GM21717 (cell line): ENCODE data around the gene ASTN1.

Experiments
- ATAC-seq: cut with Tn5 transposase; IDR thresholded peaks from one replicate; pipeline ENCODE4 v1.9.1; 2021; ENCODE audit warnings: mild to moderate bottlenecking, moderate library complexity; ENCODE audit not compliant: unreplicated experiment

ASTN1 gene

DNA sequence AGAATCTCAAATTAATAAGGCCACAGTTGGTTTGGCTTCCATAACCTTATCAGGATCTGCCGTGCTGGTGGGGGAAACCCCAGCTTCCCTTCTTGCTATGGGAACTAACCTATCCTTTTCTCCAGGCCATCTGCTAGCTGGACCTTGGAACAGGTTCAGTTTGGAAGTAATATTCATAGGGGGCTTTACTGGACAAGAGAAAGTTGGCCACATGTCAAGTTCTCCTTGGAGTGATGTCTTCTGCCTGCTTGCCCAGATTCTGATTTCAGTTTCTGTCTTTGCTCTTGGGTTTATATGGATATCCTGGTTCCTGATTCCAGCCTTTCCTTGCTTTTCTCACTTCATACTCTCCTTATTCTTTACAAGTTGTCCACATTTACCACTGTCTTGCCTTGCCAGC, 279.6 kb downstream of the ASTN1 start:
- ATAC-seq: no peak

DNA sequence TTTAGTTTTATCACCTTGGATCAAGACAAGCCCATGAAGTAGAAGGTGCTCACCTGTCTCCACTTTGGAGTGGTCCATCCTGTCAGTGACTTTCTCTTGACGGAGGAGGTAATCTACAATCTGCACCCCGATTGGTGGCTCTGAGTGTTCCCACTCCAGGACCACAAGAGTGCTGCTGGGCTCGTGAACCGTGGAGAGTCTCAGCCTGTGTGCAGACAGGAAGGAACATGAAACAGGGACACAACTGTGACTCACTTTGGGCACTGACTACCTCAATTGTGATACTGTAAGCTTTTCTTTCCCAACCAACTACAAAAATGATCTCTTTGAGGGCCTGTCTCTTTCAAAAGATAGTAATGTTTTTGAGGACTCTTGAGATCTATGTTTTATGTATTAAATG, 280.2 kb downstream of the ASTN1 start:
- ATAC-seq: no peak

DNA sequence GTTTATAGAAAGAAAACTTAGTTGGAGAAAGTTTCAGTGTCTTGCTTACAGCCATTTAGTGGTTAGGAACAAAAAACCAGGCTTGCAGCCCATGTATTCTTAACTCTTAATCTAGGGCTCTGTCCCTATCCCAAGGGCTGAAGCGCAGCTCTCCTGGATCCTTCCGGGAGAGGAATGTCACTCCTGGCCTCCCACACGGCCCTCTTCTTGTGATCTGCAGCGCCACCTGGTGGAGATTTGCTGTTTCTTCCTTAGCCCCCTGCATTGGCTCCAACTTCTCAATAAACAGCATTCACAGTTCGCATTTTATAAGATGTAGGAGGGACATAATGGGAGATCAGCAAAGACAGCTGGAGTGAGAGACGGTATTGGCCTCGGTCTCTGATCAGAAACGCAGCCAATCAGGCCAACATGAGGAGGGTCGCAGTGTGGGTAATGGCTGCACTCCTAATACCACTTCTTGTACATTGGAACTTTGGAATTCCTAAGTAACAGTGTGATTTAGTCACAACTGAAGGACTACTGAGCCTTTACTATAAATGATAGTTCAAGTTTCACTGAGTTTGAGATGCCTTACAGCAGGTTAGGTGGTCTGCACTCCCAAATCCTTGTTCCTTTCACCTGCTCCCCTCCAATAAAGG, 283.4 kb downstream of the ASTN1 start:
- ATAC-seq: peak; percentile 51

GRCh38 chr1:176879784-176880620, 284.5 kb downstream of the ASTN1 start:
- ATAC-seq: no peak

DNA sequence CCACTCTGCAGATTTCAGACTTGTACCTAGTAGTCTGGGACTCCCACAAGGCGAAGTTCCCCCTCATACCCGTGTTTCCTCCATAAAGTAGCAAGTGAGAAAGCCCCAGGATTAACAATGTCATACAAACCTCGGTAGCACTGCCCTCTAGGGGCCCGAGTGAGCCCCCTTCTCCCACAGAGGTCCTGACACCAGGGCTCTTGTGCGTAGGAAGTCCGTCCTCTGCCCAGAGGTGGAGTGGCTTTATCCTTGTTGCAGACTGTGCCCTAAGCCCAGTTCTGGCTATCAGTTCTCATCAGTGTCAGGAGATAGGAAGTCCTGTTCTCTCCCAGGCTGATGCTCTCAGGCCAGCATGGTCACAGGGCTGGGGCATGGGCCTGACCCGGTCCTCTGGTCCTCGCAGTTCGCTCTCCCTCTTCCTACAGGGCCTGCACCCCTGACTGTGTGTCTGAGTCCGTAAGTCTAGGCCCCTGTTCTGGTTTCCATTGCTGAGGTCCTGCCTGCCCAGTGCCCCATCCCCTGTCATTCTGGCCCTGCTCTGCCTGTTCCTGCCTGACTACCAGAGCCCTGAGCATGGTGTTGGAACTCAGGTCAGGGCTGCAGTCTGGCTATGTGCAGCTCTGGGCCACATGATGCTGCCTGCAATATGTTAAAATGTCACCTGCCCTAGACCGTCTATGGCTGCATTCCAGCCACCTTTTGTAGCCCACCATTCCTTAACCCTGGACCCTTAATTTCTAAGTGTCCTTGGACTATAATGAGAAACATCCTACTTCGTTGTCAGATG, 285.6 kb downstream of the ASTN1 start:
- no peak for ATAC-seq

DNA sequence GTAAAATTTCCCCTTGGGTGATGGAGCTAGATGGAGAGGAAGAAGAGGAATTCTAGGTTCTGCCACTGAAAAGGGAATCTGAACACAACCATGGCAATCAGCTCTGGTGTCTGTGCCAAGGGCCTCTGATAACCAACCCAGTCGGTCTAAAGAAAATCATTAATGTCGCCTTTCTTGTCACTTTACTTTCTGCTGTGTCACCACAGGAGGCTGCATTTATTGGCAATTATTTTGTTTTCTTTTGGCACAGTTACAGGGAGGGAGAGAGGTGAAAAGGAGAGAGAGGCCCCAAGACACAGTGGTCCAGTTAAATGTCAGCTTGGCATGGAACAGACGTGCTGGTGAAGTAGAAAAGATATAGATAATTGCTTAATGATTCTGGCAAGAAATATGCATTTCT, 287.0 kb downstream of the ASTN1 start:
- ATAC-seq: no peak

GRCh38 chr1:176876966-176877515, 287.5 kb downstream of the ASTN1 start:
- ATAC-seq: no peak

- no peak for ATAC-seq
Observed at GRCh38 chr1:176869577-176869976, 294.9 kb downstream of the ASTN1 start.

GRCh38 chr1:176866011-176866714, 298.3 kb downstream of the ASTN1 start:
- ATAC-seq: no peak

- ATAC-seq: no peak
Observed at GRCh38 chr1:176864211-176864610, 300.3 kb downstream of the ASTN1 start.

GRCh38 chr1:176863613-176864012, 300.9 kb downstream of the ASTN1 start:
- no peak for ATAC-seq

DNA sequence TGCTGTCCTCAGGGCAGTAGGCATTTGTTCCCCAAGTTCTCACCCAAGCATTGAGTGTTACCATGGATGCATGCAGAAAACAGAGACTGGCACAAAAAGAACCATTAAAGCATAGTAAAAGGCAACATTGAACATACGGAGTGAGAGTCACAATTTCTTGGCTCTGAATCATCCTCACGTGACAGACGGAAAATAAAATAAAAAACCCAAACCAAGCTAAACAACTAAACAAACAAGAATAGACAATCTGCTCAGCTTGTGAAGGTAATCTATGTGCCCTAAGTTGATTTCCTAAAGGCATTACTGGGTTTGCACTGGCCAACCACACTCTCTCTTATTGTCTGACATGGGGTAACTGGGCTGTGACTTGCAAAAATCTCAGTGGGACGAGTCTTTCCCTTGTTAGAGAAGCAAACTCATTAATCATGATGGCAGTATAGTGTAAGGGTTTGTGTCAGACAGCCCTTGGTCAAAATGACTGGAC, 306.0 kb downstream of the ASTN1 start:
- ATAC-seq: no peak

- ATAC-seq: no peak
Observed at GRCh38 chr1:176857632-176858031, 306.9 kb downstream of the ASTN1 start.

DNA sequence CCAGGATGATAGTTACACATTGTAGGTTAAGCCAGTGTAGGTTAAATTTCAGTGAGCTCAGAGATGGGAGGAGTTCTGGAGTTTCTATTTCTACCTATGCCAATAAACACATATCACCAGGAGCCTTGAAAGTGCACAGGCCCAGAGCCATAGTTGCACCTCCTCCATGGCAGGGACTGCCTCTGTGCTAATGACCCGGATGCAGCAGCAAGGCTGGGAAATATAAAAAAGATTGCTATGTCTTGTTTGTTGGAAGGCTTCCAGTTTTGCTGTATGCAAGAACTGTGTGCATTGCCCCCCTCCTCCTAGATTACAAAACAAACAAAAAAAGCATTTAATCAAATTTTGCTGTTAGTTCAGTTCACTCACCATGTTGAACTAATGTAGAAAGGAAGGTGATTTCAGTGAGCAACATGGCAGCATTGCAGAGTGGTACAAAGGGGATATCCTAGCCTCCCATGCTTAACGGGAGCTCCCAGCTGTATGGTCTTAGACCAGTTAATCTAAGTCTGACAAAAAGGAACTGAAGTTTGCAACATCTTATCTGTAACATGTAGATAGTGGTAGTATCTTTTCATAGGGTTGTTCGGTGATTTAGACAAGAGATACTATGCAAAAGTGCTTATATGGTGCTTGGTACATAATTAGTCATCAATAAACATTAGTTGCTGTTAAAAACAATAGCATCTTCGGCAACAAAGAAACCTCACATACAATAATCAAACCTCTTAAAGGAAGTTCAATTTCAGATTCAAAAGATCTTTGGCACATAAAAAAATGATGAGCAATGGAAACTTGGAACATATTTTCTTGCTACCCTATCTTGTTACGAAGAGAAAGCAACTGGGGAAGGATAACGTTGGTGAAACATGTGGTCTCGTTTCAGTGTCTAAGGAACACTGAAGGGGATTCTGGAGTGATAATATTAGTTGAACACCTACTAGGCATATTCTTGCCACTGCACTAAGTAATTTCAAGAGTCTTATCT, 309.5 kb downstream of the ASTN1 start:
- ATAC-seq: no peak

DNA sequence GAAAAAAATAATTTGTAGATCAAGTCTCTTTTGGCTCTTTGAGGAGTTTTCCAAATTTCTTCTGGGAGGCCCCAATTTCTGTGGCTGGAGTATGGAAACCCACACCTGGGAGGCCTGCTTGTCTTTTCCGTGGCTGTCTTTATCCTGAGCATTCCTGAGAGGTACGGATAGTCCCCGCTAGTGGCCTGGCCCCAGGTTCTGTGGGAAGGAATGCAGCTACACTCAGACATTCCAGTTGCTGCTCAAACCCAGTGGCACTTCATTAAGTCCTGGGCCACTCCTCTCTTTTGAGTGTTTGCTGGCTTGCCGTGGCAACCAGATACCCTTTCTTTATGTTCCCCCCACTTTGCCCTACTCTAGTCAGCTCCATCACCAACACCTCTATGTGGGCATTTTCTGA, 310.4 kb downstream of the ASTN1 start:
- ATAC-seq: no peak

- no peak for ATAC-seq
Observed at GRCh38 chr1:176853503-176853902, 311.0 kb downstream of the ASTN1 start.

GRCh38 chr1:176852124-176852523, 312.4 kb downstream of the ASTN1 start:
- no peak for ATAC-seq

GRCh38 chr1:176850871-176851270, 313.6 kb downstream of the ASTN1 start:
- no peak for ATAC-seq

DNA sequence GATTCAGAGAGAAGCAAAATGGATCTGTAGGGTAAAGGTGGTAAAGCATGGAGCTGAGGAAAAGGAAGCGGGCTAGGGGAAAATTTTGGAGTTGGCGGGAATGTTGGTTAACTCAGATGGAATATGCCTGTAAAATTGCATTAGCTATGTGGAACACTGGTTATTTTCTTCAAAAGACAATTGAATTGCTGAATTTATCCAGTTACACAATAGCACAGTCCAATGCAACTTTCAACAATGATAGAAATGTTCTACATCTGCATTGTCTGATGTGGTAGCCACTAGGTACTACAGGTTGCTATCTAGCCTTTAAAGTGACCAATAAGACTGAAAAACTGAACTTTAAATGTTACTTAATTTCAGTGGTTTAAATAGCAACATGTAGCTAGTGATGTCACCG, 315.2 kb downstream of the ASTN1 start:
- ATAC-seq: no peak
